Measurements from ENCODE around the gene WASF2. TPM values are rescaled to one million over a fixed set of nuclear protein-coding genes. Genes with fewer than 3 reads are reported as not detected.

The WASF2 gene
- total RNA-seq, 1 donor from 2014 or later, result 70.4 TPM

GRCh38 chr1:27393641-27394281, 96.2 kb downstream of the WASF2 start:
- Histone ChIP-seq H3K27me3 (no peaks in the 10 kb centered on the region), H3K4me3 (no peak overlapping the region), H3K9me3 (no peaks in the 10 kb centered on the region), H3K4me1 (peaks cover 13 to 14% of the 10 kb centered on the region in 2 donors), H3K27ac (no peak overlapping the region), H3K36me3 (no peaks in the 10 kb centered on the region)
- DNase-seq (ENCODE audit: low spot score in 2 of 2), result no peak
- TF ChIP-seq, protein P1, sequence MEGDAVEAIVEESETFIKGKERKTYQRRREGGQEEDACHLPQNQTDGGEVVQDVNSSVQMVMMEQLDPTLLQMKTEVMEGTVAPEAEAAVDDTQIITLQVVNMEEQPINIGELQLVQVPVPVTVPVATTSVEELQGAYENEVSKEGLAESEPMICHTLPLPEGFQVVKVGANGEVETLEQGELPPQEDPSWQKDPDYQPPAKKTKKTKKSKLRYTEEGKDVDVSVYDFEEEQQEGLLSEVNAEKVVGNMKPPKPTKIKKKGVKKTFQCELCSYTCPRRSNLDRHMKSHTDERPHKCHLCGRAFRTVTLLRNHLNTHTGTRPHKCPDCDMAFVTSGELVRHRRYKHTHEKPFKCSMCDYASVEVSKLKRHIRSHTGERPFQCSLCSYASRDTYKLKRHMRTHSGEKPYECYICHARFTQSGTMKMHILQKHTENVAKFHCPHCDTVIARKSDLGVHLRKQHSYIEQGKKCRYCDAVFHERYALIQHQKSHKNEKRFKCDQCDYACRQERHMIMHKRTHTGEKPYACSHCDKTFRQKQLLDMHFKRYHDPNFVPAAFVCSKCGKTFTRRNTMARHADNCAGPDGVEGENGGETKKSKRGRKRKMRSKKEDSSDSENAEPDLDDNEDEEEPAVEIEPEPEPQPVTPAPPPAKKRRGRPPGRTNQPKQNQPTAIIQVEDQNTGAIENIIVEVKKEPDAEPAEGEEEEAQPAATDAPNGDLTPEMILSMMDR (IDR thresholded peaks at IDR 0.05), result no peak
- intact Hi-C loops (cut with DNase I), result loop anchor here (2.0 to 10.0 kb wide), 2 partner anchors 269 to 279 kb away; no protein-coding TSS in a partner anchor

DNA sequence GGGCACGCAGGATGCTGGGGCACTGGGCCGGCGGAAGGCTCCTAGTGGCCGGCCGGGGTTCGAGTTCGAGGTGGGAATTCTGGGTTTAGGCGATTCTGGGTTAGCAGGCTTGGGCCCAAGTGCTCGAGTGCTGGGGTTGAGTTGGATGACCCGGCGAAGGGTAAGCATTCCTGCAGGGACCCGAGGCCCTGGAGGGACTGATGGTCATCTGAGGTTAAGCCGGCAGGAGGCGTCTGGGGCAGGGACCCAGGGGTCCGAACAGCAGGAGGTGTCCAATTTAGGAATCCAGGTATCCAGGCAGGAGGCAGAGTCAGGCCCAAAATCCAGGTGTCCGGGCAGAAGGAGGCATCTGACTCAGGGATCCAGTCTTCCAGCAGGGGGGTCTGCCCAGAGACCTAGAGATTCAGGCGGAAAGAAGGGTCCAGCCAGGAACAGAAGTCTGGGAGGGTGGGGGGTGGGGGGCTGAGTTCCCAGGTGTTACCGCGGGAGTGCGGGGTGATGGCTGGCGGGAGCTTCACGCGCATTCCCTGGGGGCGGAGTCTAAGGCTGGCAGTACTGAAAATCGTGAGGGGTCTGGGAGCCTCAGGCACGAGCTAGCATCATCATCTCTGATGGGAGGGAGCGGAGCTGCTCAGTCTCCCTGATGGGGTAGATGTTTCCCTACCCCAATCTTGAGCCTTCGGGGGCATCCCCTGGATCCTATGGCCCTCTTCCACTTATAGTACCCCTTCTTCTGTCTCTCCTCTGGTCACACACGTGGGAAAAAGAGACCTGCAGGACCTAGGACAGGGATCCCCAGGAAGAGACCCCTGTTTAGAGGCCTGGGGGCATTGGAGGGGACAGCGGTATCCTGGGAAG, 97.0 kb downstream of the WASF2 start:
- peak overlapping the region; percentile 36 to 56 for H3K27ac ChIP-seq
- TF ChIP-seq, protein P1 (IDR thresholded peaks at IDR 0.05), result peak in 2 of 3 experiments; percentile 12 to 16
- DNase-seq (ENCODE audit: low spot score in 2 of 2), result no peak
- no peaks in the 10 kb centered on the region for H3K27me3 ChIP-seq
- peaks cover 13 to 14% of the 10 kb centered on the region in 2 donors for H3K4me1 ChIP-seq
- intact Hi-C loops (cut with DNase I), result loop anchor here (1.0 to 10.0 kb wide), 3 partner anchors 28 to 278 kb away; no protein-coding TSS in a partner anchor
- peak overlapping the region; percentile 52 to 74 for H3K4me3 ChIP-seq
- H3K36me3 ChIP-seq, result no peaks in the 10 kb centered on the region
- no peaks in the 10 kb centered on the region for H3K9me3 ChIP-seq

DNA sequence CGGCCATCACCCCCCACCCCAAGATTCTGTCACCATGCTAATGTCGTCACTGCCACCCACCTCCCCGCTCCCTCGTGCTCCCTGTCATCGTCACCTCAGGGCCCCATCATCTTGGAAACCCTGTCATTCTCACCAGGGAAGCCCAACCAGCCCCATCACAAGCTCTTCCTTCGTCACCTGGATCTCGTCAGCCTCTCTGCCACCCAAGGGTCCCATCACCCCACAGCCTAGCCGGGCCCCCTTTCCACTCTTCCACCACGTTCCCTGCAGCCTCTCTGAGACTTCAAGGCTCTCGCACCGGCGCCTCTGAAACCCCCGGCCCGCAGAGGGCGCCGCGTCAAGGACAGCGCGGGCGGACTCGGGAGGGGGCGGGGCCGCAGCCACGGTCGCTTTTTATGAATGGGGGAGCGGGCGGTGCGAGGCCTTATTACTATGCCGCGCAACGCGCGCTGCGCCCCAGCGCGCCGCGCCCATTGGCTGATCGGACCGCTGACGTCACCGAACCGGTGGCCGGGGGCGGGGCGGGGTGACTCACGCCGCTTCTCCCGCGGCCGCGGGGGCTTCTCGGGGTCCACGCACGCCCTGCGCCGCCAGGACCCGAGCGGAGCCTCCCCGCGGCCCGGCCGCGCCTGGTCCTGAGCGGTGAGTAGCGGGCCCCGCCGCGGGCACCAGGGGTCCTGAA, 97.7 kb downstream of the WASF2 start, which contains the start of gene GPR3:
Gene GPR3, plus strand, starts transcription at position 527 of the 682 bp plus-strand sequence. CDS start 1,177 bp downstream, outside the sequence.
- no peaks in the 10 kb centered on the region for H3K36me3 ChIP-seq
- peak within 1 kb of the TSS; percentile 36 to 56 for H3K27ac ChIP-seq
- peak within 1 kb of the TSS; percentile 52 to 74 for H3K4me3 ChIP-seq
- intact Hi-C loops (cut with DNase I), result loop anchor here (1.0 to 10.0 kb wide), 3 partner anchors 27 to 277 kb away; no protein-coding TSS in a partner anchor
- peak; percentile 71 to 95 for DNase-seq (ENCODE audit: low spot score in 2 of 2)
- TF ChIP-seq, protein P1 (IDR thresholded peaks at IDR 0.05), result peak; percentile 55 to 75 (median 65)
- no peaks in the 10 kb centered on the region for H3K9me3 ChIP-seq
- no peaks in the 10 kb centered on the region for H3K27me3 ChIP-seq
- peaks cover 13 to 14% of the 10 kb centered on the region in 2 donors for H3K4me1 ChIP-seq

- Histone ChIP-seq H3K4me3 (peak overlapping the region; percentile 52 to 74), H3K9me3 (no peaks in the 10 kb centered on the region), H3K27me3 (no peaks in the 10 kb centered on the region), H3K4me1 (peaks cover 13 to 14% of the 10 kb centered on the region in 2 donors), H3K36me3 (no peaks in the 10 kb centered on the region), H3K27ac (no peak overlapping the region)
- TF ChIP-seq, protein P1 (IDR thresholded peaks at IDR 0.05), result no peak
- peak; percentile 30 to 76 for DNase-seq (ENCODE audit: low spot score in 2 of 2)
- intact Hi-C loops (cut with DNase I), result loop anchor here (1.0 to 10.0 kb wide), 3 partner anchors 26 to 277 kb away; no protein-coding TSS in a partner anchor
These were observed 98.4 kb downstream of the WASF2 start for GRCh38 chr1:27391511-27392095.
